ENCODE measurements around the gene ZNF595.
"Not testable (repeated sequence)": the region's sequence is repeated elsewhere in the genome, so short reads cannot be mapped to it uniquely, and the experiment has no call there.

DNA sequence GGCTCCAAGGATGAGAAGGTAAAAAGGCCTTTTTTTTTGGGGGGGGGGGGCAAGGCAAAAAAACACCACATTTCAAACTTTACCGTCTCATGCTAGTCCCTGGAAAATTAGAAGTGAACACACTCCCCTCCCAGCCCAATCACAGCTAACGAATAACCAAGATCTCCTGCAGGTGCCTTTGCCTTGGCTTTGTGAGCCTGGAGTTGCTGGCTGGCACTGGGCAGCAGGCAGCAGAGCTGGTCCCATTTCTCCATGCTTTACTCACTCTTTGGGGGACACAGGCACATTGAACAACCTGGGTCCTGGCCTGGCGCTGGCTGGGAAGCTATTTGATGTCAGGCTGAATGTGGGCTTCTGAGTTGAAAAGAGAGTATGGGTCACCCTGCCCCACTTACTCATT, 25.6 kb upstream of the ZNF595 start:
- not testable (repeated sequence) for TF ChIP-seq POLR2AphosphoS5 (IDR thresholded peaks at IDR 0.05); EP300 (conservative IDR thresholded peaks at IDR 0.05; ENCODE audit: poor library complexity, severe bottlenecking); EZH2 (IDR thresholded peaks at IDR 0.05; ENCODE audit: borderline replicate concordance, insufficient read depth, low read length, poor library complexity, severe bottlenecking)
- TF ChIP-seq, protein P1, sequence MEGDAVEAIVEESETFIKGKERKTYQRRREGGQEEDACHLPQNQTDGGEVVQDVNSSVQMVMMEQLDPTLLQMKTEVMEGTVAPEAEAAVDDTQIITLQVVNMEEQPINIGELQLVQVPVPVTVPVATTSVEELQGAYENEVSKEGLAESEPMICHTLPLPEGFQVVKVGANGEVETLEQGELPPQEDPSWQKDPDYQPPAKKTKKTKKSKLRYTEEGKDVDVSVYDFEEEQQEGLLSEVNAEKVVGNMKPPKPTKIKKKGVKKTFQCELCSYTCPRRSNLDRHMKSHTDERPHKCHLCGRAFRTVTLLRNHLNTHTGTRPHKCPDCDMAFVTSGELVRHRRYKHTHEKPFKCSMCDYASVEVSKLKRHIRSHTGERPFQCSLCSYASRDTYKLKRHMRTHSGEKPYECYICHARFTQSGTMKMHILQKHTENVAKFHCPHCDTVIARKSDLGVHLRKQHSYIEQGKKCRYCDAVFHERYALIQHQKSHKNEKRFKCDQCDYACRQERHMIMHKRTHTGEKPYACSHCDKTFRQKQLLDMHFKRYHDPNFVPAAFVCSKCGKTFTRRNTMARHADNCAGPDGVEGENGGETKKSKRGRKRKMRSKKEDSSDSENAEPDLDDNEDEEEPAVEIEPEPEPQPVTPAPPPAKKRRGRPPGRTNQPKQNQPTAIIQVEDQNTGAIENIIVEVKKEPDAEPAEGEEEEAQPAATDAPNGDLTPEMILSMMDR (IDR thresholded peaks at IDR 0.05; ENCODE audit: poor library complexity, severe bottlenecking) = not testable (repeated sequence)
- TF ChIP-seq, protein P2, sequence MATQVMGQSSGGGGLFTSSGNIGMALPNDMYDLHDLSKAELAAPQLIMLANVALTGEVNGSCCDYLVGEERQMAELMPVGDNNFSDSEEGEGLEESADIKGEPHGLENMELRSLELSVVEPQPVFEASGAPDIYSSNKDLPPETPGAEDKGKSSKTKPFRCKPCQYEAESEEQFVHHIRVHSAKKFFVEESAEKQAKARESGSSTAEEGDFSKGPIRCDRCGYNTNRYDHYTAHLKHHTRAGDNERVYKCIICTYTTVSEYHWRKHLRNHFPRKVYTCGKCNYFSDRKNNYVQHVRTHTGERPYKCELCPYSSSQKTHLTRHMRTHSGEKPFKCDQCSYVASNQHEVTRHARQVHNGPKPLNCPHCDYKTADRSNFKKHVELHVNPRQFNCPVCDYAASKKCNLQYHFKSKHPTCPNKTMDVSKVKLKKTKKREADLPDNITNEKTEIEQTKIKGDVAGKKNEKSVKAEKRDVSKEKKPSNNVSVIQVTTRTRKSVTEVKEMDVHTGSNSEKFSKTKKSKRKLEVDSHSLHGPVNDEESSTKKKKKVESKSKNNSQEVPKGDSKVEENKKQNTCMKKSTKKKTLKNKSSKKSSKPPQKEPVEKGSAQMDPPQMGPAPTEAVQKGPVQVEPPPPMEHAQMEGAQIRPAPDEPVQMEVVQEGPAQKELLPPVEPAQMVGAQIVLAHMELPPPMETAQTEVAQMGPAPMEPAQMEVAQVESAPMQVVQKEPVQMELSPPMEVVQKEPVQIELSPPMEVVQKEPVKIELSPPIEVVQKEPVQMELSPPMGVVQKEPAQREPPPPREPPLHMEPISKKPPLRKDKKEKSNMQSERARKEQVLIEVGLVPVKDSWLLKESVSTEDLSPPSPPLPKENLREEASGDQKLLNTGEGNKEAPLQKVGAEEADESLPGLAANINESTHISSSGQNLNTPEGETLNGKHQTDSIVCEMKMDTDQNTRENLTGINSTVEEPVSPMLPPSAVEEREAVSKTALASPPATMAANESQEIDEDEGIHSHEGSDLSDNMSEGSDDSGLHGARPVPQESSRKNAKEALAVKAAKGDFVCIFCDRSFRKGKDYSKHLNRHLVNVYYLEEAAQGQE (IDR thresholded peaks at IDR 0.05; ENCODE audit: borderline replicate concordance) = not testable (repeated sequence)
